Heart right ventricle (tissue), 16 donors: ENCODE data around the gene ACVR2A. TPM values are rescaled to one million over a fixed set of nuclear protein-coding genes. Genes with fewer than 3 reads are reported as not detected.
A peak's percentile ranks its signal among the peaks of the same experiment; 100 is the strongest.

ENCODE experiments used
- ATAC-seq, 8 donors: fragments of 200-7000 bp; cut with Tn5 transposase; one replicate each; pipeline ENCODE4 v1.9.1; 2020; ENCODE audit warnings: mild to moderate bottlenecking in 8 of 8, moderate library complexity in 8 of 8, moderate number of reproducible peaks in 1 of 8
- DNase-seq, 2 donors: peaks; one replicate each; pipeline ENCODE4 v3.0.0-alpha.2; 2020
- H3K27ac ChIP-seq, 10 donors: fragments of 200-600 bp; sonication (generic) in 2 of 10; one replicate each; pipeline versions ENCODE4 v1.5.0 to v1.8.0; 2020 to 2022; ENCODE audit warnings: mild to moderate bottlenecking in 3 of 10
- H3K27me3 ChIP-seq, 7 donors: fragments of 200-600 bp; one replicate each; pipeline ENCODE4 v1.8.0; 2021 to 2022; ENCODE audit warnings: mild to moderate bottlenecking in 2 of 7
- H3K36me3 ChIP-seq, 9 donors: fragments of 200-600 bp; sonication (generic) in 1 of 9; one replicate each; pipeline versions ENCODE4 v1.5.0 to v1.8.0; 2020 to 2022; ENCODE audit warnings: mild to moderate bottlenecking in 2 of 9
- H3K4me1 ChIP-seq, 9 donors: fragments of 200-600 bp; sonication (generic) in 1 of 9; one replicate each; pipeline versions ENCODE4 v1.5.0 to v1.8.0; 2020 to 2022; ENCODE audit warnings: mild to moderate bottlenecking in 4 of 9
- H3K4me3 ChIP-seq, 10 donors: fragments of 200-600 bp; sonication (generic) in 2 of 10; one replicate each; pipeline versions ENCODE4 v1.5.0 to v1.8.0; 2020 to 2022; ENCODE audit warnings: mild to moderate bottlenecking in 7 of 10, moderate library complexity in 2 of 10
- H3K9me3 ChIP-seq, 11 donors: fragments of 200-600 bp in 10 of 11; sonication (generic) in 2 of 11; one replicate each; pipeline versions ENCODE4 v1.5.0 to v1.8.0; 2013 to 2022; ENCODE audit warnings: mild to moderate bottlenecking in 2 of 11, control low read depth in 1 of 11, moderate library complexity in 1 of 11
- CTCF ChIP-seq, 9 donors: fragments of 200-600 bp; sonication (generic) in 2 of 9; IDR thresholded peaks; one replicate each; pipeline versions ENCODE4 v1.5.0 to v1.8.0; 2021 to 2022; ENCODE audit warnings: antibody characterized with exemption in 9 of 9, mild to moderate bottlenecking in 5 of 9, moderate library complexity in 1 of 9
- WGBS, 2 donors: extraction: QIAGEN DNeasy Blood & Tissue Kit; methylation state at CpG; one replicate each; pipeline ENCODE4 v1.1.7; 2013; ENCODE audit warnings: inconsistent platforms in 1 of 2; 5-methylcytosine and 5-hydroxymethylcytosine counted together
- intact Hi-C, 10 donors: fragments of 100-400 bp; cut with DNase I; formaldehyde crosslinking; loops; one replicate each; pipeline versions ENCODE4 v1.11.1 to v1.14.2; 2022
- polyA plus RNA-seq, 2 donors: library from polyadenylated mRNA; stranded (reverse); fragments of 200-250 nt; gene quantifications; one replicate each; pipeline ENCODE4 v1.2.3, GENCODE V29; 2013
- total RNA-seq, 10 donors: library from RNA; stranded (reverse); fragmentation: NEBNext Ultra II Directional in 3 of 10; extraction: Animal tissue kit (Norgen Biotek cat#: 25700) in 3 of 10; gene quantifications; one replicate each; pipeline versions ENCODE4 v1.2.1 to v1.2.4, GENCODE V29; 2021 to 2023
- donor health status: Arrhythmogenic right ventricular cardiomyopathy.
- donor health status: ischemic (EF 13 %, LVEDD 7.1; RV severe dilation, severe dysfunction).
- donor health status: healthy with polysubstance abuse.
- donor health status: DM: no; HTN: yes; CAD: no.
- donor health status: DM: no; HTN: no; CAD: no.
- donor health status: ischemic (EF 25% LVEDD 6.9; RV normal size, moderate dysfunction).
- donor health status: ischemic (EF 25% LVEDD 5.7; RV mildly dilated, moderate dysfunction).
- donor health status: healthy.
- donor health status: DM: yes; HTN: yes; CAD: no.
- donor health status: Ischemic cardiomyopathy.
- donor health status: ischemic (EF 35%, LVEDD 5.7; RV mildly dilated, moderate dysfunction).
- donor health status: nonischemic (EF 11% LVEDD 7.7; RV severe dilation, severe dysfunction).
- donor health status: DM: yes; HTN: yes; CAD: no.
- donor health status: PGD.
- donor health status: ischemic (EF 29% LVEDD 5.4; RV normal size, mild dysfunction).
- donor health status: nonischemic (EF 23%, LVEDD 6.1; RV moderate dilation, normal function).

Gene ACVR2A
- total and polyA plus RNA-seq, 12 donors, result 2.7 to 14.4 (median 11.2) TPM

GRCh38 chr2:147855316-147855715 lies 10.5 kb downstream of the ACVR2A start:
- no peak for ATAC-seq
- Histone ChIP-seq H3K27me3 (no peaks in the 10 kb centered on the region), H3K27ac (no peak overlapping the region), H3K4me1 (peaks cover 0 to 67% (median 31%) of the 10 kb centered on the region in 9 donors), H3K36me3 (no peaks in the 10 kb centered on the region), H3K9me3 (no peaks in the 10 kb centered on the region), H3K4me3 (no peak overlapping the region)
- TF ChIP-seq CTCF (IDR thresholded peaks at IDR 0.05), result no peak
- intact Hi-C loops, result loop anchor here in 2 of 10 donors (5.0 to 10.0 kb wide), 2 partner anchors 37 to 49 kb away; no protein-coding TSS in a partner anchor
- no peak for DNase-seq

GRCh38 chr2:147855977-147856376 lies 11.1 kb downstream of the ACVR2A start:
- H3K4me3 ChIP-seq, result no peak overlapping the region
- no peaks in the 10 kb centered on the region for H3K27me3 ChIP-seq
- intact Hi-C loops, result loop anchor here in 2 of 10 donors (5.0 to 10.0 kb wide), 2 partner anchors 36 to 49 kb away; no protein-coding TSS in a partner anchor
- no peaks in the 10 kb centered on the region for H3K9me3 ChIP-seq
- no peaks in the 10 kb centered on the region for H3K36me3 ChIP-seq
- DNase-seq (no peak), ATAC-seq (no peak)
- no peak for TF ChIP-seq CTCF (IDR thresholded peaks at IDR 0.05)
- no peak overlapping the region for H3K27ac ChIP-seq
- H3K4me1 ChIP-seq, result peaks cover 0 to 67% (median 37%) of the 10 kb centered on the region in 9 donors

- H3K4me1 ChIP-seq, result peaks cover 0 to 82% (median 38%) of the 10 kb centered on the region in 9 donors
- no peaks in the 10 kb centered on the region for H3K9me3 ChIP-seq
- WGBS, 2 donors, result 36 to 41% methylated on average over 1 of the region's 1 CpG
- ATAC-seq, result peak in 1 of 8 donors; percentile 42
- no peak for DNase-seq
- peak overlapping the region in 1 of 10 donors; percentile 47 for H3K27ac ChIP-seq
- intact Hi-C loops, result no loop called here
- H3K4me3 ChIP-seq, result no peak overlapping the region
- no peaks in the 10 kb centered on the region for H3K27me3 ChIP-seq
- TF ChIP-seq CTCF (IDR thresholded peaks at IDR 0.05), result no peak
- no peaks in the 10 kb centered on the region for H3K36me3 ChIP-seq
These were observed 15.2 kb downstream of the ACVR2A start for GRCh38 chr2:147860009-147860408.

GRCh38 chr2:147862859-147863516 lies 18.2 kb downstream of the ACVR2A start:
- Histone ChIP-seq H3K4me3 (no peak overlapping the region), H3K4me1 (peaks cover 0 to 69% (median 32%) of the 10 kb centered on the region in 9 donors), H3K36me3 (no peaks in the 10 kb centered on the region), H3K27me3 (no peaks in the 10 kb centered on the region), H3K27ac (no peak overlapping the region), H3K9me3 (no peaks in the 10 kb centered on the region)
- TF ChIP-seq CTCF (IDR thresholded peaks at IDR 0.05), result no peak
- WGBS, 2 donors, result 51 to 58% methylated on average over 2 of the region's 2 CpGs
- intact Hi-C loops, result no loop called here
- ATAC-seq (no peak), DNase-seq (no peak)
